HL-60 (cell line): ENCODE measurements around the gene ABCC2.

ENCODE experiments used
- CTCF ChIP-seq: IDR thresholded peaks from one replicate; pipeline ENCODE4 v1.5.1; 2011; ENCODE audit warnings: low read length, control low read depth, inconsistent platforms; ENCODE audit not compliant: insufficient read depth
- GABPA ChIP-seq: IDR thresholded peaks from 2 replicates; pipeline ENCODE4 v1.6.1; 2012; ENCODE audit warnings: low read depth
- POLR2AphosphoS5 ChIP-seq: IDR thresholded peaks from 2 replicates; pipeline ENCODE4 v1.6.1; 2012; ENCODE audit warnings: low read depth
- REST ChIP-seq: IDR thresholded peaks from 2 replicates; pipeline ENCODE4 v1.6.1; 2012; ENCODE audit warnings: low read depth; ENCODE audit not compliant: insufficient replicate concordance

DNA sequence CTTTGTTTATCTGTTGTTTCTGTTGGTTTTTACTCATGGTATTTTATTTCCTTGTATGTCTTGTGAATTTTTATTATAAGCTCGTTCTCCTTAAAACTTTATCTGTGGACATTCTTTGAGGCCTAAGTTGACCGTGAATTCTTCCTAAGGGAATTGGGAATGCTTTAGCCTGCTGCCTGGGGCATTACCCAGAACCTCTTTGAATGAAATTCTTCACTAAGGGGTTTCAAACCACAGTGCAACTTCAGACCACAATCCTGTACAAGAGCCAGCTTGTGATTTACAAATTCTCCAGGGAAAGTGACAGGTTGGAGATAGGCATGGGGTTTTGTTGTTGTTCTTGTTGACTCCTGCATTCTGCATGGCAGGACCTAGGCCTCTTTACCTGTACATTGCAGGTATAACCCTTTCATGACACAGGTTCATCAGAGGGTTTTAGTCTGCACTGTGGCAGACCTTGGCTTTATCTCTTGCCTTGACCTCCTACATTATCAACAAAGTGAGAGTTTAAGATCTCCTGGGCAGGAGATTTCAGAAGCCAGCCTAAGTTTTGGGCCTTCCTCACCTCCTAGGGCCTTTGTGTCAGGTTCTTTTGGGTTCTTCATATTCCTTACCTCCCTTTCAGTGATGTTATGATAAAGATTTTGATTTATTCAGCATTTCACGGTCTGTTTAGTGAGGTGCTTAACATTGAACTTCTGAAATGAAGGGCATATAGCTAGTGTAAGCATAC lies 70.2 kb downstream of the ABCC2 start:
- TF ChIP-seq CTCF: no peak
- TF ChIP-seq POLR2AphosphoS5: no peak
- TF ChIP-seq GABPA: no peak
- no peak for TF ChIP-seq REST
